ENCODE results near the gene DAB2. TPM values are rescaled to one million over a fixed set of nuclear protein-coding genes. Genes with fewer than 3 reads are reported as not detected.

Gene DAB2
- total and polyA plus RNA-seq, 2 donors from 2014 or later = 138 to 199 TPM

DNA sequence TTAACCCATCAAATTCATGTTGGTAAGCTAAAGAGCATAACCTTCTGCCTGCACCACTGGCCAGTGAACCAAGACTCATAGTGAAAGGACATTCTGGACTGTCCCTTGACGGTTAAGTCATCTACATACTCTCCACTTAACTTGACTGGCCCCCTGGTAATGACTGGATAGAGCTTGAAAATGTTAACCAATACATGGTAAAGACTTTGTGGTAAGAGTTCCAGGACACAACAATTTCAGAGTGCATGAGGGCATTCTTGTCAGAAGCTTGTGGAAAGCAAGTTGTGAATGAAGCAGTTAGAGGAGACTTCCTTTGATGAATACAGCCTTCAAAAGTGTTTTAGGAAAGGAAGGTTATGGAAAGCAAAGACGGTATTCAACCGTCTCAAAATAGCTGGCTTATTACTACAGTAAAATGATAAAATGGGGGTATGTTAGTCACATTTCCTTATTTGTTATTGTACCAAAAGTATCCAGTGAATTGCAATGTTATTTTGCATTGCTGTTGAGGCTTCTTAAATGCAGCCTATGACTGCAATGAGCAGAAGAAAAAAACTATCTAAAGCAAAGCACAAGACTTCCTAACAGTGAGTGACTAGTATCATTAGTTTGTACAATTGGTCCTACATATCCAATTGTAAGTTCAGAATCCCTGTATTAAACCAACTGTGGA lies 47.2 kb upstream of the DAB2 start:
- no peak for DNase-seq
- H3K4me1 ChIP-seq (ENCODE audit: control insufficient read depth in 2 of 3, insufficient read depth in 2 of 3, low read depth in 1 of 3, low read length in 3 of 3) = no peaks in the 10 kb centered on the region
- FAIRE-seq = no peak
- no peak overlapping the region for H3K9ac ChIP-seq (ENCODE audit: low read length in 3 of 3)
- H3K27me3 ChIP-seq (ENCODE audit: control insufficient read depth, insufficient read depth, low read length) = no peaks in the 10 kb centered on the region
- H3K9me3 ChIP-seq (ENCODE audit: control insufficient read depth in 2 of 3, insufficient read depth in 1 of 3, low read length in 3 of 3) = no peaks in the 10 kb centered on the region
- TF ChIP-seq, protein P1, sequence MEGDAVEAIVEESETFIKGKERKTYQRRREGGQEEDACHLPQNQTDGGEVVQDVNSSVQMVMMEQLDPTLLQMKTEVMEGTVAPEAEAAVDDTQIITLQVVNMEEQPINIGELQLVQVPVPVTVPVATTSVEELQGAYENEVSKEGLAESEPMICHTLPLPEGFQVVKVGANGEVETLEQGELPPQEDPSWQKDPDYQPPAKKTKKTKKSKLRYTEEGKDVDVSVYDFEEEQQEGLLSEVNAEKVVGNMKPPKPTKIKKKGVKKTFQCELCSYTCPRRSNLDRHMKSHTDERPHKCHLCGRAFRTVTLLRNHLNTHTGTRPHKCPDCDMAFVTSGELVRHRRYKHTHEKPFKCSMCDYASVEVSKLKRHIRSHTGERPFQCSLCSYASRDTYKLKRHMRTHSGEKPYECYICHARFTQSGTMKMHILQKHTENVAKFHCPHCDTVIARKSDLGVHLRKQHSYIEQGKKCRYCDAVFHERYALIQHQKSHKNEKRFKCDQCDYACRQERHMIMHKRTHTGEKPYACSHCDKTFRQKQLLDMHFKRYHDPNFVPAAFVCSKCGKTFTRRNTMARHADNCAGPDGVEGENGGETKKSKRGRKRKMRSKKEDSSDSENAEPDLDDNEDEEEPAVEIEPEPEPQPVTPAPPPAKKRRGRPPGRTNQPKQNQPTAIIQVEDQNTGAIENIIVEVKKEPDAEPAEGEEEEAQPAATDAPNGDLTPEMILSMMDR (IDR thresholded peaks at IDR 0.05; ENCODE audit: borderline replicate concordance, extremely low read depth, insufficient read depth) = no peak
- no peak overlapping the region for H3K27ac ChIP-seq (ENCODE audit: low read depth in 2 of 2, low read length in 2 of 2)
- H3K4me3 ChIP-seq (ENCODE audit: low read length in 3 of 3) = no peak overlapping the region
- intact Hi-C loops (cut with DNase I) = no loop called here
- no peaks in the 10 kb centered on the region for H3K36me3 ChIP-seq (ENCODE audit: control insufficient read depth in 2 of 3, insufficient read depth in 3 of 3, low read length in 3 of 3)

DNA sequence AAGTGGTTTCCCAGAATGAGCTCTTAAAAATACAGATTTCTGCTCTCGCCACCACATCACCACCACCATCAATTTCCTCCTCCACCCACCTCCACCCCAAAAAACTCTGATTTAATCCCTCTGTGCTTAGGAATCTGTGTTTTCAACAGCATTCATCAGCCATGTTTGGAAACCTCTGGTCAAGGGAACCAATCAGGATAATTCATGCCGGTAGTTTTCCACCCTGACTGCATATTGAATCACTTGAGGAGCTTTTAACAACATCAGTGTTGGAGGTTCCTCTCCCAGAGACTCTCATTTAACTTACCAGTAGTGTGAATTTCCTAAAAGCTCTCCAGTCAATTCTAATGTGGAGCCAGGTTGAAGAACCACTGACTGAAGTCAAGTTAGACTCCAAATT lies 46.0 kb upstream of the DAB2 start:
- H3K4me1 ChIP-seq (ENCODE audit: control insufficient read depth in 2 of 3, insufficient read depth in 2 of 3, low read depth in 1 of 3, low read length in 3 of 3) = no peaks in the 10 kb centered on the region
- H3K27me3 ChIP-seq (ENCODE audit: control insufficient read depth, insufficient read depth, low read length) = no peaks in the 10 kb centered on the region
- H3K4me3 ChIP-seq (ENCODE audit: low read length in 3 of 3) = no peak overlapping the region
- FAIRE-seq (no peak), DNase-seq (no peak)
- intact Hi-C loops (cut with DNase I) = no loop called here
- H3K9me3 ChIP-seq (ENCODE audit: control insufficient read depth in 2 of 3, insufficient read depth in 1 of 3, low read length in 3 of 3) = no peaks in the 10 kb centered on the region
- TF ChIP-seq, protein P1 (IDR thresholded peaks at IDR 0.05; ENCODE audit: borderline replicate concordance, extremely low read depth, insufficient read depth) = no peak
- no peak overlapping the region for H3K9ac ChIP-seq (ENCODE audit: low read length in 3 of 3)
- no peak overlapping the region for H3K27ac ChIP-seq (ENCODE audit: low read depth in 2 of 2, low read length in 2 of 2)
- no peaks in the 10 kb centered on the region for H3K36me3 ChIP-seq (ENCODE audit: control insufficient read depth in 2 of 3, insufficient read depth in 3 of 3, low read length in 3 of 3)

DNA sequence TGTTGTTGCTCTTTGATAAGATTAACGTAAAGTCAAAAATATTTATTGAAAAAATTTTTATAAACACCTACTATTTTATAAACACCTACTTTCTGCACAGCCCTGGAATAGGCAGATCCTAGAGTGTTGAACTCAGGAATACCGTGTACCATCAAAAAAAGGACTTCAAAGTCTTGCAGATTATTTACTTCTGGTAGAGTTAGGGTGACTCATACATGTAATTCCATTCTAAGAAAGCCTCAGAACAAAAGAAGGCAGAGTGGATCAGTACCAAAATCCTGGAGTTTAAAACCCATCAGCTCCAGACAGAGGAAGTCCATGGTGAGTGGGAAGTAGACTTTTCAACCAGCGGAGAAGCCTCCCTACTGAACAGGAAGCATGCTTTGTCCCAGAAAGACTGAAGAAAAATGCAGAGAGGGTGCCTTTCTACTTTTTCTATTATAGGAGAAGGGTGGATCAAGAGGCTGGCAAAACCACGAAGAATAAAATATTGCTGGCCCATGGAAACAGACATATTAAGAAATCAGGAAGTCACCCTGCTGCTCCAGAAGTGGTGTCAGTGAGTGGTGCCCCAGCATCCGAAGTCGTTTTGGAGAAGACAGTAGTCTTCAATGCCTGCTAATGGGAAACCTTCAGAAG lies 45.1 kb upstream of the DAB2 start:
- no peak for DNase-seq
- TF ChIP-seq, protein P1 (IDR thresholded peaks at IDR 0.05; ENCODE audit: borderline replicate concordance, extremely low read depth, insufficient read depth) = no peak
- no peaks in the 10 kb centered on the region for H3K4me1 ChIP-seq (ENCODE audit: control insufficient read depth in 2 of 3, insufficient read depth in 2 of 3, low read depth in 1 of 3, low read length in 3 of 3)
- H3K9me3 ChIP-seq (ENCODE audit: control insufficient read depth in 2 of 3, insufficient read depth in 1 of 3, low read length in 3 of 3) = no peaks in the 10 kb centered on the region
- intact Hi-C loops (cut with DNase I) = no loop called here
- no peak for FAIRE-seq
- no peaks in the 10 kb centered on the region for H3K36me3 ChIP-seq (ENCODE audit: control insufficient read depth in 2 of 3, insufficient read depth in 3 of 3, low read length in 3 of 3)
- no peak overlapping the region for H3K9ac ChIP-seq (ENCODE audit: low read length in 3 of 3)
- H3K27ac ChIP-seq (ENCODE audit: low read depth in 2 of 2, low read length in 2 of 2) = no peak overlapping the region
- no peaks in the 10 kb centered on the region for H3K27me3 ChIP-seq (ENCODE audit: control insufficient read depth, insufficient read depth, low read length)
- H3K4me3 ChIP-seq (ENCODE audit: low read length in 3 of 3) = no peak overlapping the region

Data from kidney (tissue), 14 donors.